GM19240 (cell line): Measurements from ENCODE around the gene C1QBP.
"Not testable (repeated sequence)": the region's sequence is repeated elsewhere in the genome, so short reads cannot be mapped to it uniquely, and the experiment has no call there.

Experiments used
- DNase-seq: peaks from one replicate; pipeline ENCODE4 v3.0.0; 2011; ENCODE audit warnings: low spot score; ENCODE audit not compliant: insufficient read length

The C1QBP gene, protein sequence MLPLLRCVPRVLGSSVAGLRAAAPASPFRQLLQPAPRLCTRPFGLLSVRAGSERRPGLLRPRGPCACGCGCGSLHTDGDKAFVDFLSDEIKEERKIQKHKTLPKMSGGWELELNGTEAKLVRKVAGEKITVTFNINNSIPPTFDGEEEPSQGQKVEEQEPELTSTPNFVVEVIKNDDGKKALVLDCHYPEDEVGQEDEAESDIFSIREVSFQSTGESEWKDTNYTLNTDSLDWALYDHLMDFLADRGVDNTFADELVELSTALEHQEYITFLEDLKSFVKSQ

GRCh38 chr17:5438716-5439445 lies at the start of gene C1QBP:
TSS of gene C1QBP (minus strand) at chr17:5439155. CDS start at chr17:5439073, 82 bp downstream.
- DNase-seq: peak; percentile 89

DNA sequence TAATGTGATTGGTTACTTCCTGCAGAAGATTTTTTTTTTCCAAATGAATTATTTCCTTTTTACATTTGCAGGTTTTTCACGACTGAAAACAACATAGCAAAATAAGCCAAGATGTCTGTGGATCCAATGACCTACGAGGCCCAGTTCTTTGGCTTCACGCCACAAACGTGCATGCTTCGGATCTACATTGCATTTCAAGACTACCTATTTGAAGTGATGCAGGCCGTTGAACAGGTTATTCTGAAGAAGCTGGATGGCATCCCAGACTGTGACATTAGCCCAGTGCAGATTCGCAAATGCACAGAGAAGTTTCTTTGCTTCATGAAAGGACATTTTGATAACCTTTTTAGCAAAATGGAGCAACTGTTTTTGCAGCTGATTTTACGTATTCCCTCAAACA lies 49.8 kb upstream of the C1QBP start:
- DNase-seq: no peak

DNA sequence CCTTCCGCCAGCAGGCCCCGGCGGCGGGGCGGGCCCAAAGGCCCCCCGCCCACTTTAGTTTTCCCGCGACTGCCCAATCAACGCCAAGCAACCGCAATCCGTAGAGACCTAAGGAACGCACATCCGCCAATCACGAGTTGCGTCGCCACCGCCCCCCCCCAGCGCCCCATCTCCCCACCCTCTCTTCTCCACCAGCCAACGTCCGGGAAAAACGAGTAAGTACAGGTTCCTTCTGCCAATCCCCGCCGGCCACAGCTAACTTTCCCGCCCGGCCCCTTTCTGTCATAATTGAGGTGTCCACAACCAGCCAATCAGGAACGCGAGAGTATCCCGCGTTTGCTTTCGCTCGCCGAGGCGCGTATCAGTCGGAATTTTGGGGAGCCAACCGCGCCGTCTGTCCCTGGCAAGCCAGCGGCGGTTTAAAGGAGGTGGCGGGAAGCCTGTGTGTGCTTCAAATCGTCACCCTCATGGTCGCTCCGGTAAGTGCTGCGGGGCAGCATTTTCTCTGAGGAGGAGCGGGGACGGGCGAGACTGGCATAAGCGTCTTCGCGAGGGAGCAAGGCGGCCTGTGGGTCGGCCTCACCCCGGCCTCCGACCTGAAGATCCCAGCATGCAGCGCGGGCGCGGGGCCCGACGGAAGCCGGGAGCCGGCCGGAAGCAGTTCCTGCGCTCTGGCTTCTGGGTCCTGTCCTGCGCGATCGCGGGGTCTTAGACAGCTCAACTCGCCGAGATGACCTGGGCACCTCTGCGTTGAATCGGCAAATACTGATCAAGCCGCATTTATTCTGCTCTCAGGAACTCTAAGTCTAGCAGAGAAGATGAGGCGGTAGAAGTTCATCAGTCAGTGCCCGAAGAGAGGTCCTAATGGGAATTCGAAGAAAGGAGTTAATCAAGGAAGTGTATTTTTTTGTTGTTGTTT lies 47.5 kb upstream of the C1QBP start, which contains the start of gene MIS12:
Gene MIS12, plus strand, starts transcription at position 361 of the 919 bp plus-strand sequence. CDS start 2,297 bp downstream, outside the sequence.
- peak; percentile 79 for DNase-seq

- peak; percentile 16 for DNase-seq
Observed at GRCh38 chr17:5485270-5486205, 46.6 kb upstream of the C1QBP start, which contains the start of gene DERL2. TSS of gene DERL2 (minus strand) at chr17:5486178. CDS start at chr17:5486161, 17 bp downstream.

GRCh38 chr17:5481451-5481850 lies 42.5 kb upstream of the C1QBP start:
- no peak for DNase-seq

GRCh38 chr17:5480962-5481361 lies 42.0 kb upstream of the C1QBP start:
- DNase-seq: no peak

GRCh38 chr17:5478992-5479391 lies 40.0 kb upstream of the C1QBP start:
- DNase-seq: no peak

- no peak for DNase-seq
Observed at GRCh38 chr17:5473906-5474305, 35.0 kb upstream of the C1QBP start.

- no peak for DNase-seq
Observed at GRCh38 chr17:5472511-5472910, 33.6 kb upstream of the C1QBP start.

- no peak for DNase-seq
Observed at GRCh38 chr17:5468075-5468473, 29.1 kb upstream of the C1QBP start.

GRCh38 chr17:5467416-5467815 lies 28.5 kb upstream of the C1QBP start:
- no peak for DNase-seq

- DNase-seq: no peak
Observed at GRCh38 chr17:5466295-5466694, 27.3 kb upstream of the C1QBP start.

DNA sequence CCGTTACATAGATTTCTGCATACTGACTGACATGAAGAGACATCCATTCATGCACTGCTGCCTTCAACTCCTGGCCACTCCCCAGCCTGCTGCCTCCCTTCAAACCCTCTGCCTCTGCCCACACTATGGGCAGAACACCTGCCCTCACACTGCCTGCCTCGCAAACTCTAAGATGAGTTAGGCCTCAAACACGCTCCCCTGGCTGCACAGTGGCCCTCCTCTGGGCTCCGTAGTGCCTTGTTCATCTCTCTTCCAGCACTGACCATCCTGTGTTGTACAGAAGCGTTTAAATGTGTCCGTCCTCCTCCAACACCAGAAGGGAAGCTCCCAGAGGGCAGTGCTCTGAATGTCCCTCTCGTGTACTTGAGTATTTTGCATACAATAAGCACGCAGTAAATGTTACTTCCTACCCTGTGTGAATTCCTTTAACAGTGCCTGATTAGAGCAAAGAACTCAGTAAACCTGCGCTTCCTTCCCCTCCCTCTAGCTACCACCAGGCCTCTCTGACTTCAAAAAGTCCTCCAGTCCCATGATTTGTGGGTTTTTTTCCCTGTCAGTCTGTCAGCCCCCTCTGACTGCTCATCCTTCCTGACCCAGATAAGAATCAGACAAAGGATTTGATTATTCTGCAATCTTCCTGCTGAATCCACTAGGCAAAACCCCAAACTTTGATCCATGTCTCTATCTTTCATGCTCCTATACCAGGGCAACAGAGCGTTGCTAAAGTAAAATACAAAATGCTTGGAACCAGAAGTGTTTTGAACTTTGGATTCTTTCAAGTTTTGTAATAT lies 26.0 kb upstream of the C1QBP start:
- DNase-seq: no peak

DNA sequence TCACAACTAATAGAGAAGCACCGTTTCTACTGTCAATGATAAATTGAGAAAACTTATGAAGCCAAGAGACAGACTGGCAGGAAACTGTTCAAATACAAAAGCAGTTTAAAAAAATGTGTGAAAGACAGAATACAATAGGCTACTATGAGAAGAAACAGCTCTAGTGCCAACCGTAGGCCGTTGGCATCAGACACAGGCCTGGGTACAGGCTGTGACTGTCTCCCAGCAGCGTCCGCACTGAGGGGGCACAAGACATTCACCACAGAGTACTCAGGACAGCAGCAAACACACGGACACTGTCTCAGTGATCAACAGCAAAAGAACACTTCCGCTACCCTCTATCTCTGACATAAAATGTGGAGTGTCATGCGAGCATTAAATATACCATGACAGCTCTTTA lies 7.8 kb upstream of the C1QBP start:
- DNase-seq: no peak

GRCh38 chr17:5444209-5444608 lies 5.3 kb upstream of the C1QBP start:
- no peak for DNase-seq

DNA sequence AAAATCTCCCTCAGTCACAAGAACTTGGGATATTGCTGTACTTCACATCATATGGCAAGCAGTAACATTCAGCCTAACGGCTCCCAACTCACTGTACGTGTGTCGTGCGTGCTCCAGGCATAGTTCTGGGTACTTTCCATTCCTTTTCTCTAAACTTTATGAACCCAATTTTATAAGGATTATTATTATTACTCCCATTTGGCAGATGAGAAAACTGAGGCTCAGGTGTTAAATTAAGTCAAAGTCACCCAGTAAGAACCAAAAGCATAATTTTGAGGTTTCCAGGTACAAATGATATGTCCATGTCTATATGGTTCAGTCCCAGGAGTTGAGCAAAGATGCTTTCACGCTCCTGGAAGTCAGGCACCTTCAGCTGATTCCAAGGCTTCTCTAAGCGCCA lies 4.8 kb upstream of the C1QBP start:
- no peak for DNase-seq

DNA sequence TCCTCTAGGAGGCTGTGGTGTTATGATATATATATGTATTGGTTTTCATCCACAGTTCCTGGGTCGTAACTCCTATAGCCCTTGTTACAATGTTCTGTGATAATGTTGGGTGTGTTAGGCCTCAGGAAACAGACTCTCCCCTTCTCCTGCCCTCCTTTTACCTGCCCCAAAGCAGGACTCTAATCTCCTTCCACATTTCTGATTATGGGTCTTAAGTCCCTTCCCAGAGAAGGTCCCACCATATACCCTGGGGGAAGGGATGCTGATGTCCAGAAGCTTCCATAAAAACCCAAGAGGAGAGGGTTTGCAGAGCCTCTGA lies 450 bp upstream of the C1QBP start:
- DNase-seq: no peak

GRCh38 chr17:5437721-5438317 lies 1.1 kb downstream of the C1QBP start:
- no peak for DNase-seq

DNA sequence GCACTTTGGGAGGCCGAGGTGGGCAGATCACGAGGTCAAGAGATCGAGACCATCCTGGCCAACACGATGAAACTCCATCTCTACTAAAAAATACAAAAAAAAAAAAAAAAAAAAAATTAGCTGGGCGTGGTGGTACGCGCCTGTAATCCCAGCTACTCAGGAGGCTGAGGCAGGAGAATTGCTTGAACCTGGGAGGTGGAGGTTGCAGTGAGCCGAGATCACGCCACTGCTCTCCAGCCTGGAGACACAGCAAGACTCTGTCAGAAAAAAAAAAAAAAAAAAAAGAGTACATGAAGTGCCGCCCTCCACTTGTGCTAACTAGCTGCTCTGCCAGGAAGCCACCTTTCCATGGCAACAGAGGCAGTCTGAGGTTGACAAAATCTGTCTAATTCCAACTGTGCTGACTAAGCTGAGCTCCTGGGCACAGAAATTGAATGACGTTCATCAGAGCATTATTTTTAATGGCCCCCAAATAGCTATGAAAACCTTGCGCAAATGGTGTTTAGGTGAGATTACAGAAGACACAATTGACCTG lies 3.1 kb downstream of the C1QBP start:
- not testable (repeated sequence) for DNase-seq
